CD4-positive, alpha-beta T cell treated with Interleukin-17A for 1 hour (primary cell): ENCODE measurements around the gene DDX41.

Source experiments
- DNase-seq: peaks from one replicate; pipeline ENCODE4 v3.0.0-alpha.2; 2020

The DDX41 gene

GRCh38 chr5:177467436-177467835, 49.3 kb downstream of the DDX41 start:
- no peak for DNase-seq

DNA sequence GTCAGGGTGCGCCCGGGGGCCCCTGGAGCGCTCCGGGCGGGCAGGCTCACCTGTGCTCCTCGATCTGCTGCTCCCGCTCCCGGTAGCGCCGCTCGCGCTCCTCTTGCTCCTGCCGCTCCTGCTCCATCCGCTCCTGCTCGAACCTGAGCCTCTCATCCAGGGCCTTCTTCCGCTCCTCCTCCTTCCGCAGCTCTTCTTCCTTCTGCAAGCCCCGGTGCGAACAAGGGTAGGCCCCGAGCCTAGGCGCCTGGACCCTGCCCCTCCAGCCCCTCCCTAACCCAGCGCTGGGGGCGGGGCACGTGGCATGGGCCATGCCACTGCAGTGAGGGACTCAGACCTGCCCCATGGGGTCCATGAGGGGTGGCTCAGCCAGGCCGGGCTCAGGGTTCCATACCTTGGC, 49.9 kb downstream of the DDX41 start:
- DNase-seq = no peak

DNA sequence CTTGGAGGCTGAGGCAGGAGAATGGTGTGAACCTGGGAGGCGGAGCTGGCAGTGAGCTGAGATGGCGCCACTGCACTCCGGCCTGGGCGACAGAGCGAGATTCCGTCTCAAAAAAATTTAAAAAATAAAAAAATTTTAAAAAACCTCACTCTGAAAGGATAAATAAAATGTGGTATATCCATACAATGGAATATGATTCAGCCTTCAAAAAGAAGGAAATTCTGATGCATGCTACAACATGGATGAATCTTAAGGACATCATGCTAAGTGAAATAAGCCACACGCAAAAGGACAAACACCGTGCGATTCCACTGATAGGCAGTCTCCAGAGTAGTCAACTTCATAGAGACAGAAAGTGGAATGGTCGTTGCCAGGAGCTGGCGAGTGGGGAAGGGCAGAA, 51.7 kb downstream of the DDX41 start:
- DNase-seq = no peak

DNA sequence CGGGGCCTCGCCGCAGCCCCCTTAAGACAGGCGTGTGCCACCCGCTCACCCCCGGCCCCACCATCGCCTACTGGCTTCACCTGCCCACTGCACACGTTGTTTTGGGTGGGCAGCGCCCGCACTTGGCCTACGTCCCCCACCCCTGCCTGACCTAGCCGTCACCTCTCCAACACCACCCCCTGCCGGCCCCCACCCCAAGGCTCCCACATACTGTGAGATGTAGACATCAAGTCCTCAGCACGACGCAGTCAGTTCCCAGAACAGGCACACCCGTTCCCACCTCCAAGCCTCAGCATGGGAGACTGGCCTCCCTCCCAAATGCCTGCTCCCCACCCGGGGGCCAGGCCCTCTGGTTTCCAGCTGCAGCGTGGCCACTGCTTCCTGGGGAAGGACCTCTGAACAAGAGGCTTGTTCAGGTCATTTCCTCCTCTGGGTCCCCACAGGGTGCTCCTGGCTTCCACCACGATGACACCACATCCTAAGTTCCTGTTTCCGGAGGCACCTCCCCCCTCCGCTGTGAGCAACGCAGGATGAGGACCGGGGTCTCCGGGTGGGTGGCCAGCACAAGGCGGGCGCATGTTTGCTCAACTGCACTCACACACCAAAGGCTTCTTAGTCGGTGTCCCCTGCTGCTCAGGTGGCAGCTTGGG, 54.6 kb downstream of the DDX41 start:
- no peak for DNase-seq
